ENCODE data around the gene PLAAT2.
"Not testable (repeated sequence)": the region's sequence is repeated elsewhere in the genome, so short reads cannot be mapped to it uniquely, and the experiment has no call there.

Gene PLAAT2

DNA sequence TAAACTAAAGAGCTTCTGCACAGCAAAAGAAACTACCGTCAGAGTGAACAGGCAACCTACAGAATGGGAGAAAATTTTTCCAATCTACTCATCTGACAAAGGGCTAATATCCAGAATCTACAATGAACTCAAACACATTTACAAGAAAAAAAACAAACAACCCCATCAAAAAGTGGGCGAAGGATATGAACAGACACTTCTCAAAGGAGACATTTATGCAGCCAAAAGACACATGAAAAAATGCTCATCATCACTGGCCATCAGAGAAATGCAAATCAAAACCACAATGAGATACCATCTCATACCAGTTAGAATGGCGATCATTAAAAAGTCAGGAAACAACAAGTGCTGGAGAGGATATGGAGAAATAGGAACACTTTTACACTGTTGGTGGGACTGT is 15.7 kb upstream of the PLAAT2 start:
- DNase-seq (ENCODE audit: low read depth): not testable (repeated sequence)

DNA sequence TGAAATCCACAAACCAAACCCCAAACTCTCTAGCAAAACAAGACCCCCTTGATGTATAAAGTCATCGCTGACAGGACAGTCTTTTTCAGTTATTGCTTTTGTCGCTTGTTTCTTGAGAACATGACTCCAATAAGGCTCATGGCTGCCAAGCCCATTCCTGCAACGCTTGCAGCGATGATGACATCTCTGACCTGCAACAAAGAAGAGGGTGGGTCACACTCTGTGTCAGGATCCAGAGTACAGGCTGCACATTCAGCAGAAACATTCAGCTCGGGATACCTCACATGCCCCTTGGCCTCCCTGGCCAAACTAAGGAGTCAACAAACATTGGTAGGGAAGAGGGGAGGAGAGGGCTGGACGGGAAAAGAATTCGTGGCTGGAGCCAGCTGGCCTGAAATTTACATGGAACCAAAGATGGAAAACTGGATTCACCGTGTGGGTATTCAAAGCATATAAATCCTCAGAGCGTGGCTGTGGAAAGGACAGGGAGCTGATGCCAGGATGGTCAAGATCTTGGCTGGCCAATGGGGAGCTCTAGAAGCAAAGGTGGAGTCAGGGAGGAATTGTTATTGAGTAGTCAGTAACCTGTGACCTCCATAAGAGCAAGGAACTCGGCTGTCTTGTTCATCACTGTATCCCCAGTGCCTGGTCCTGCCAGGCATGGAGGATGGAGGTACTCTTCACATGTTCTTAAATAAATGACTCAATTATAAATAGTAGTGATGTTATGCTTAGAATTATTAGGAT is 11.8 kb upstream of the PLAAT2 start:
- DNase-seq (ENCODE audit: low read depth): no peak

DNA sequence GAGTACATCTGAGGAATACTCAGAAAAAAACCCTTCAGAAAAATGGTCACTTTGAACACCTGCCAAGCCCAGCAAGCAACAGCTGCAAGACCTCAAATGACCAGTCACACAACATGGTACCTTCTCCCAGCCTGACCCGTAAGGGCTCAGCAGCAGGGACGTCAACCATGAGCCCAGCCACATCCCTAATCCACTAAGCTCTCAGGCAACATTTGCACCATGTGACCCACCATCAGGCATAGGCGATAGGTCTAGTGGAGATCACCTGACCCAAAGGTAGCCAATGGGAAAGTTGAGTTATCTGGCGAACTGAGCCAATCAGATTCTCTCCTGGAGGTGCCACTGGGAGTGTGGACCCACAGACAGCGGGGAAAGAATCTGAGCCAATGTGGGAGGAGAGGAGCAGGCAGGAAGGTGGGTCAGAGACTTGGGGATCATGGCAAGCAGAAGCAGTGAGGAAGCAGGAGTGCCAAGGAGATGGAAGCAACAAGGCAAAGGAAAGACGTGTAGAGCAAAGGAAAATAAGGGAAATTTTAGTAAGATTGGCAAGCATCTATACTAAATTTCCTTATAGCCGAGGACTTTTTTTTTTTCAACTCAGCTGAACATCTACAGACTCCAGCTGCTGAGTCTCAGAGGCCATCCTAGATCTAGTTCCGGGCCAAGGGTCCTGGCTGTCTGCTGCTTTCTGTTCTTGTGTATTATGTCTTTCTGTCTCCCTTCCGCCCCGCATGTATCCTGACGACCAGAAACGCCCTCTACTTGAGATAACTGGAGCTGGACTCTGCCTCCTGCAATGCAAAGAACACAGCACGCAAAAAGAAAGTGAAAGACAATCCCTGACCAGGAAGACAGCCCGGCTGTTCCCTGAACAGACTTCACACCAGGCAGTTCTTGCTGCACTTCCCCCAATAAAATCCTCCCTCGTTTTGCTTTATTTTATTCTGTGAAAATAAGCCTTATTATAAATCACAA is 11.0 kb upstream of the PLAAT2 start:
- no peak for DNase-seq (ENCODE audit: low read depth)

DNA sequence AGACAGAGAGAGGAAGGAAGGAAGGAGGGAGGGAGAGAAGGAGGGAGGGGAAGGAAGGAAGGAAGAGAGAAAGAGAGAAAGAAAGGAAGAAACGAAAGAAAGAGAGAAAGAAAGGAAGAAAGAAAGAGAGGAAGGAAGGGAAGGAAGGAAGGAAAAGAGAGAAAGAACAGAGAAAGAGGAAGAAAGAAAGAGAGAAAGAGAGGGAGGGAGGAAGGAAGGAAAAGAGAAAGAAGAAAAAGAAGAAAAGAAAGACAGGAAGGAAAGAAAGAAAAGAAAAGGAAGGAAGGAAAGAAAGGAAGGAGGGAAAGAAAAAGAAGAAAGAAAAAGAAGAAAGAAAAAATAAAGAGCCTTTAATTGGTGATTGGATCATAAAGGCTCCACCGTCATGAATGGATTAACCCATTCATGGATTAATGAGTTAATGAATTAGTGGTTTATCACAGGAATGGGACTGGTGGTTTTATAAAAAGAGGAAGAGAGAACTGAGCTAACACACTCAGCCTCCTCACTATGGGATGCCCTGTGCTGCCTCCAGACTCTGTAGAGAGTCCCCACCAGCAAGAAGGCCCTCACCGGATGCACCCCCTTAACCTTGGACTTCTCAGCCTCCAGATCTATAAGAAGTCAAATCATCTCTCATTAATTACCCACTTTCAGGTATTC is 9.0 kb upstream of the PLAAT2 start:
- DNase-seq (ENCODE audit: low read depth): no peak

DNA sequence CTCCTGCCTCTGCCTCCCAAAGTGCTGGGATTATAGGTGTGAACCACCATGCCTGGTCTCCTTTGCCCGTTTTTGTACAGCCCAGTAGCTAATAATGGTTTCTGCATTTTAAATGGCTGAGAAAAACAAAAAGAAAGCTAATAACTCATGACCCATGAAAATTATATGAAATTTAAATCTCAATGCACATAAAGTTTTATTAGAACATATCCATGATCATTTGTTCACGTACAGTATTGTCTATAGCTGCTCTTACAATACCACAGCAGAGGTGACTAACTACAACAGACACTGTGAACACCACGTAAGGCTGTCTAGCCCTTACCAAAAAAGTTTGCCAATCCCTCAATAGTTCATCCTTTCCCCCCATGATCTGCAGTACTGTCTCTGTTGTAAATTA is 6.4 kb upstream of the PLAAT2 start:
- no peak for DNase-seq (ENCODE audit: low read depth)

DNA sequence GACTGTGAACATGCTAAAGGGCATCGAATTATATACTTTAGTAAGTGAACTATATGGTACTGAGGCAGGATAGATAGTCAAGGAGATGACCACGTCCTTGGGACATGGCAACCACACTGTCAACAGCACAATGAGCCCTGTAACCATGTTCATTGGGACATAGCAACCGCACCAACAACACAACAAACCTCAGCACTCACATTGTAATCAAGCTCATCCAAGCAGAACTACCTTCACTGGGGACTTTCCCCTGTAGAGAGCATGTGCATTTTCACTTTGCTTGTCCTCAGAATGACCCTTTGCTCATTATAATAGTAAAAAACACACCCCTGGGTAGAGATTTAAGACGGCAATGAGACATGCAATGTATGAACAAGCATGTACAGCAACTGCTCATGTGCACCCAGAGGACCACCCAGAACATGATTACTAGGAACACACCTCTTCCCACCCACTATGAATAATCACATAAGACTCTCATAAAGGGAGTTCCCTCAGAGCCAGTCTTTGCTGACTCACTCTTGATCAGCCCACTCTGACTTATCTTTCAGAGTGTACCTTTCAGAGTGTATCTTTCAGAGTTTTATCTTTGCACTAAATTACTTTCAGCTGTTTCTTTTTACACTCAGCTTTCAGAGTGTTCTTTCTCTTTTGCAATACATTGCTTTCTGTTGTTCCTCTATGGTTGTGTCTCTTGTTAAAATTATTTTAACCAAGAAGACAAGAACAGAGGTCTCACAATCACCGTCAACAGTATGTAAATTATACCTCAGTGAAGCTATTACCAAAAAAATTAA is 4.1 kb upstream of the PLAAT2 start:
- DNase-seq (ENCODE audit: low read depth): peak; percentile 78

DNA sequence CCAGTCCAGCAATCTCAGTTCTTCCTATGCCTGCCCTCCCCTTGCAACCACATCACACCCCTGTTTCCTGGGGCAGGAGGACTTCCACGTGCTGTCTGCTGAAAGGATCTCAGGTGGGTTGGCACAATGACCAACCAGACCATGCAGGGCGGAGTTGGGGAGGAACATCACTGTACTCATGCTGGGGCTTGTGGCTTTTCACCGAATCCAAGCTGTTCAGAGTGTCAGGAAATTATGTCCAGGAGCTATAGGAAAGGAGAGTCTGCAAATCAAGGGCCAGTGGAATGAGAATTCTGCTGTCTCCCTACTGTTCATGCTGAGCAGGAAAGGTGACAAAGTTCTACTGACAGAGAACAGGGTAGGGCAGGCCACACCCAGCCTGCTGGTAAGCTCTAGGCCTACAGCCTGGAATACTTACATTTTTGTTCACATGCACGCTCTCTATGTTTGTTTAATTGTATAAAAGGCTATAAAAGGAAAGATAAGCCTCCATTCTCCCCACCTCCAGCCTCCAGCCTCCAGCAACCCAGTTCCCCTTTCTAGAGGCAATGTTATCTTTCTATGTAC is 1.7 kb upstream of the PLAAT2 start:
- no peak for DNase-seq (ENCODE audit: low read depth)

DNA sequence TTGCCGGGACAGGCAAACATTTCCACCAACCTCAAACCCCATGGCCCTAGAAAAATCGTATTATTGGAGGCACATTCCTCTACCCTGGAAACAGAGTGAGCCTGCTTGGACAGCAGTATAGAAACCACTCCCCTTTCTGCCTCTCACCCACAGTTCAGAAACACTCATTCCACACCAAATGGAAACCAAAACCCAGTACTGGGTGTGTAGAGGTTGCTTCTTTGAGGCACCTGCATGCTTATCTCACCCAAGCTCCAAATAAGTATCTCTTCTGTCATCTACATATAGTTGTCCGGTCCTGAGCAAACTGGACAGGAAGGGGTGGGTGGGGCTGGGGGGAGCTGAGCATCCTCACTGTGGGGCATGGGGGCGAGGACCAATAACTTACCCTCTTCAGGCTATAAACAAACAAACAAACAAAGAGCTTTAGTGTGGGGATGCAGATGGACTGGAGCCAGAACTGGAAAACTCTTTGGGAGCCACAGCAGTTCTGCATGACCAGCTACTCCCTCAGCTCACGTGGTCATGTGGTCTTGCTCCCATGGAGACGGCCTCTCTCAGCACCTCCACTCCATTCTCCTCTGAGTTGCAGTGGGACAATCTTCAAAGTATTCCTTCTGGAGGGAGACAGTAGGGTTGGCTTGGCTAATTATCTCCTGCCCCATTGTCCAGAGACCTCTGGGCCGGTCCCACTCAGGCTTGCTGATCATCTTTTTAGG is 1.0 kb upstream of the PLAAT2 start:
- no peak for DNase-seq (ENCODE audit: low read depth)

DNA sequence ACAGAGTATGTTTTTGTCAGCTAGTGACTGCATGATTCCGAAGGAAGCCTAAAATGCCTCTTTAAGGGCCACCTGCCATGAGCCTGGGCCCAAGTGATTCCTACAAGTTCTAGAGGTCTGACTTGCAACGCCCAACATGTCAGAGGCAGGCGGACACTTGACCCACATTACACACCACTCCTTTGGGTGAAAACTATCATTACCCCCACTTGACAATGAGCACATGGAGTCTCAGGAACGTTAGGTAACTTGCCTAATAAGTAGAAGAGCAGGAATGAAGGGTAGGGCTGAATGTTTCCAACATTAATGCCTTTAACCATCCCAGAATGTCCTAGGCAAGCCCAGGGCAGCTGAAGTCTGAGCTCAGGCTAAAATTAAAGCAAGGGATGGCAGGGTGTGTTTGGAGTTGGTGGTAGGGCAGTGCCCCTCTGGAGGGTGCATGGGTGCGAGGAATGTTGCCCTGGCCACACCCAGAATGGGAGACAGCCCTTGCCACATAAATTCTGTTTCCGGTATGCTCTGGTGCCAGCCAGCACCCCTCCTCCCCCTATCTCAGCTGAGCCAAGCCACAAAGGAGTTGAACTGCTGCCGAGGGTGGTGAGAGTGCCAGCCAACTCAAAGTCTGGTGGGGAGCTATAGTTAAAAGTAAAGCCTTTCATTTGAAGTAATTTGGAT is 2.5 kb downstream of the PLAAT2 start:
- DNase-seq (ENCODE audit: low read depth): no peak

DNA sequence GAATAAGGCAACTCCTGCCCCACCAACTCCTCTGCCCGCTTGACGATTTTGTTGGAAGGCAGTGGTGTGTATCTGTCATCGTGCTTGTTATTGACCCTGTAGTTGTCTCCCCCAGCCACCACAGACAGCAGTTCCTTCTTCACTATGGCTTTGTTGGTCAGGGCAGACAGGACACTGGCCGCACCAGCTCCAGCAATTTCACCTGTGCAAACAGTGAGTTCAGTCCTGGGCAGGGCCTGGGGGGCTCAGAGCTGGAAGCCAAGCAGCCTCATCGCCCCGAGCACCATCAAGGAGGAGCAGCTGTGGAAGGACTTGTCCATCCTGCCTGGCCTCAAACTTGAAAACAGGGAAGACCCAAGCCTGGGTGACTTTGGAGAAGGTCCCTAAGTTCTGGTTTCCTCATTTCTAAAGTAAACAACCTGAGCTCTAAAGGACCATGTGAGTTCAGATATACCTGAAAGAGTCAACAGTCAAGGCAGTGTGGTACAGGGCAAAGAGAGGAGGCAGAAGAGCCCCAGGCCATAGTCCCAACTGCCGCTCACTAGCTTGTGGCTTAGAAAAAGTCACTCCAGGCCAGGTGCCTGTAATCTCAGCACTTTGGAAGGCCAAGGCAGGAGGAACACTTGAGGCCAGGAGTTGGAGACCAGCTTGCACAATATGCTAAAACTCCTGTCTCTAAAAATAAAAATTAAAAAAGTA is 4.6 kb downstream of the PLAAT2 start:
- no peak for DNase-seq (ENCODE audit: low read depth)

DNA sequence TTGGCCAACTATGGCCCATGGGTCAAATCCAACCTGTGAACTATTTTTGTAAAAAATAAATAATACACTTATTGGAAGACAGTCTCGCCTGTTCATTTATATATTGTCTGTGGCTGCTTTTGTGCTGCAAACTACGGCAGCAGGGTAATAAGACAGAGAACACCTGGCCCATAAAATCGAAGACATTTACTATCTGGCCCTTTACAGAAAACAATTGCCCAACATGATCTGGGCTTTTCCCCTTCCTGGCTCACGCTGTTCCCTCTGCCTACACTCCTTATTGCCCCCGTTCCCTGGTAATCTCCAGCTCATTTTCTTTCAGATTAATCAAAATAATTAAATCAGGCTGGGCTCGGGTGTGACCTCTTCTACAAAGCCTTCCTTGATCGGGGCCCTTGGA is 5.6 kb downstream of the PLAAT2 start:
- DNase-seq (ENCODE audit: low read depth): no peak

DNA sequence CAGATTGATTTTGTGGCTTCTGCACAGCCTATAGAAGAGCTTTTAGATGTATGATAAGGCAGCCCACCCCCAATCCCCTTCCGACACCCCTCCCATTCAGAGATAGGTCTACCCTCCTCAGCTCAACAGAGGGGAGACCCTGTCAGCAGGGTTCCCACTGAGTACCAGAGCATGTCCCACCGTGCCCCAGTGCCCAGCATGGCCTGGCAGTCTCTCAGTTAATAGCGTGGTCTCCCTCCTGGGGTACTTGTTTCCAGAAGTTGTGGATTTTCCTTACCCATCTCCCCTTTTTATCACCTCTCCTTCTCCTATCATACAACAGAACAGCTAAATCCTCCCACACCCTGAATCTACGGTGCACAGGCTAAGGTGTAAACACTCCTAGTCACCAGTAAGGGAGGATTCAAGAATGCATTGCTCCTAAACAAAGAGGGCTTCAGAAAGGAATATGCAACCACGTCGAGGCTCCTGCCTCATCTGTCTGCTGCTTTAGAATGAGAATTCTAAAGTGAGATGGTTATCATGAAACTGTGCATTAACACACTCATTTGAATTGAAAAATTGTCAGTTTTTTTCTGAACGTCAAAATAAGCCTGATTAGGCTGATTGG is 6.7 kb downstream of the PLAAT2 start:
- DNase-seq (ENCODE audit: low read depth): no peak

DNA sequence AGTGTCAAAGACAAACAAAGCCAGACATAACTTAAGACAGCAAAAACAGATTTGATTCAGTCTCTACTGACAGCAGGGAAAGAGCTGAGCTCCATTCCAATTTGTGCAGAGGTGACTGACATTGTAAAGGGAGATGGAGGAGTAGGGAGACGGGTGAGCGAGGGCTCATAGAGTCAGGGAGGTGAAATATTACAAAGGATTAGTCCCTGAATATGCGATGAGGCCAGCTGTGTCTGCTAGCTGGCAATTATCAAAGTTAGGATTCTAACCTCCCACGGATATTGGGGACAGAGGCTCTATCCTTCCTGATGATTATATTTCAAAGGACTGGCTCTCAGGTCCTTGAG is 8.3 kb downstream of the PLAAT2 start:
- no peak for DNase-seq (ENCODE audit: low read depth)

DNA sequence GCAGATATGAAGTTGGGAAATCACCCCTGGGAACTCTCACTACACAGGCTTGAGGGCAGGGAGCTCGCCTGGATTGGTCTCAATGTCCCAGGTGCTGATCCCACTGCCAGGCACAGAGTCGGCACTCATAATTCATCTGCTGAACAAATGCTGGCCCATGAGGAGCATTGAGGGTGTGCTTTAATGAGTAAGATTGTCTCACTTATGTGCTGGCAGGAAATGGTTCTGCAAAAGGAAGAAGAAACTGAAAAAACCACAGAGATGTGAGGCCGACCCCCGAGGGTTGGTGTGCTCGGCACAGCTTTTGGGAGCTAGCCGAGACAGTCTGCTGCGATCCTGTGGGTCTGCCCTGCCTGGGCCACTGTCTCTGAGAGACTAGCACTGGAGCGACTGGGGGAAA is 9.4 kb downstream of the PLAAT2 start:
- DNase-seq (ENCODE audit: low read depth): peak; percentile 17

DNA sequence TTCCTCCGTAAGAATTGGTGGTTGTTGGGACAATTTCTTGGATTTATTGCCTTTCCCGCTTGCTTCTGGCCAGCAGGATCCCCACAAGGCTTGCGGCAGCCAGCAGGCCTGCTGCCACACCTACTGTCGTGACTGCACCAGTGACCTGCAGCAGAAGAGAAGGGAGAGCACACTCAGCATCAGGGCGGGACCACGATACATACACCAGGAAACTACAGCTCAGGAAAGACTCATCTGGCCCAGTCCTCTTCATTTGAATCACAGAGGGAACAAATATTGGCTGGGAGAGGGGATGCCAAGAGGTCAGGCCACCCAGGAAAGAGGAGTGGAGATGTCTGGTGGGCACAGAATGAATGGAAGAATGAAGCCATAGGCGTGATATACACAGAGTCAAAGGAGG is 10.3 kb downstream of the PLAAT2 start:
- DNase-seq (ENCODE audit: low read depth): no peak

DNA sequence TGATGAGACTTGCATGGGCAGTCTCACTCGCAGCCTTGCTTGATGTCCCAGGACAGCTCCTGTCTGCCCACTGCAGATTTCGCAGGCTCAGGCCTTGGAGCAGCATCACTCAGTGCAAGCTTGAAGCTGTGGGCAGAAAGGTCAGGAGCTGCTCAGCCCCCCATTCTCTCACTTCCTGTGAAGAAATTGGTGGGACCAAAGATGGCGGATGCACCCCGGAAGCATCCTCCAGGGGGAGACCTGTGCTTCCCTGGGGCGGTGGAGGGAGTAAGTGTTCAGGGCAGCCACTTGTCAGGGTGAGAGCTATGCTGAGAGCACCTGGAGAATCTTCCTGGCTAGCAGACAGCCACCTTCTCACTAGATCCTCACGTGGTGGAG is 11.3 kb downstream of the PLAAT2 start:
- DNase-seq (ENCODE audit: low read depth): no peak

DNA sequence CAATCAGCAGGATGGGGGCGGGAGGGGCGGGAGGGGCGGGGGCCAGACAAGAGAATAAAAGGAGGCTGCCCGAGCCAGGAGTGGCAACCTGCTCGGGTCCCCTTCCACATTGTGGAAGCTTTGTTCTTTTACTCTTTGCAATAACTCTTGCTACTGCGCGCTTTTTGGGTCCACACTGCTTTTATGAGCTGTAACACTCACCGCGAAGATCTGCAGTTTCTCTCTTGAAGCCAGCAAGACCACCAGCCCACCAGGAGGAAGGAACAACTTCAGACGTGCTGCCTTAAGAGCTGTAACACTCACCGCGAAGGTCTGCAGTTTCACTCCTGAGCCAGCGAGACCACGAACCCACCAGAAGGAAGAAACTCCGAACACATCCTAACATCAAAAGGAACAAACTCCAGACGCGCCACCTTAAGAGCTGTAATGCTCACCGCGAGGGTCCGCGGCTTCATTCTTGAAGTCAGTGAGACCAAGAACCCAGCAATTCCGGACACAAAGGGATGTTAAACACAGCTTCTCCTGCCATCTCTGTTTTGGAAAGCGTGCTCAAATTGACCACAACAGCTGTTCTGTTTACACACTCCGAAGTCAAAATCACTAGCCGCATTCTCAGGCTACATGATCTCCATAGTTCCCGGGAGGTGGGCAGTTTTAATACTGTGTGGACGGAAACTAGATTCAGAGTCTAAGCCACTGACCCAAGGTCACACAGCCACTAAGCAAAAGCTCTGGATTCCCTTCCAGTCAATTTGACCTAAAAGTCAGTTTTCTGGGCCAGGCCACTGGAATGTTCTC is 11.9 kb downstream of the PLAAT2 start:
- no peak for DNase-seq (ENCODE audit: low read depth)

DNA sequence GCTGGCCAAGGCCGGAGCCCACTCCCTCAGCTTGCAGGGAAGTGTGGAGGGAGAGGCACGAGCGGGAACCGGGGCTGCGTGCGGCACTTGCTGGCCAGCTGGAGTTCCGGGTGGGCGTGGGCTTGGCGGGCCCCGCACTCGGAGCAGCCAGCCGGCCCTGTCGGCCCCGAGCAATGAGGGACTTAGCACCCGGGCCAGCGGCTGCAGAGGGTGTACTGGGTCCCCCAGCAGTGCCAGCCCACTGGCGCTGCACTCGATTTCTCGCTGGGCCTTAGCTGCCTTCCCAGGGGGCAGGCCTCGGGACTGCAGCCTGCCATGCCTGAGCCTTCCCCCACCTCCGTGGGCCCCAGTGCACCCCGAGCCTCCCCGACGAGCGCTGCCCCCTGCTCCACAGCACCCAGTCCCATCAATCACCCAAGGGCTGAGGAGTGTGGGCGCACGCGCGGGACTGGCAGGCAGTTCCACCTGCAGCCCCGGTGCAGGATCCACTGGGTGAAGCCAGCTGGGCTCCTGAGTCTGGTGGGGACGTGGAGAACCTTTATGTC is 13.0 kb downstream of the PLAAT2 start:
- DNase-seq (ENCODE audit: low read depth): not testable (repeated sequence)

Data from T-helper 22 cell (primary cell).